GM21528 (cell line): ENCODE measurements around the gene PSMD9.
"Not testable (repeated sequence)": the region's sequence is repeated elsewhere in the genome, so short reads cannot be mapped to it uniquely, and the experiment has no call there.

Experiments used
- ATAC-seq: cut with Tn5 transposase; IDR thresholded peaks from one replicate; pipeline ENCODE4 v1.9.1; 2021; ENCODE audit warnings: mild to moderate bottlenecking, moderate library complexity; ENCODE audit not compliant: unreplicated experiment, low FRiP score

PSMD9 gene

DNA sequence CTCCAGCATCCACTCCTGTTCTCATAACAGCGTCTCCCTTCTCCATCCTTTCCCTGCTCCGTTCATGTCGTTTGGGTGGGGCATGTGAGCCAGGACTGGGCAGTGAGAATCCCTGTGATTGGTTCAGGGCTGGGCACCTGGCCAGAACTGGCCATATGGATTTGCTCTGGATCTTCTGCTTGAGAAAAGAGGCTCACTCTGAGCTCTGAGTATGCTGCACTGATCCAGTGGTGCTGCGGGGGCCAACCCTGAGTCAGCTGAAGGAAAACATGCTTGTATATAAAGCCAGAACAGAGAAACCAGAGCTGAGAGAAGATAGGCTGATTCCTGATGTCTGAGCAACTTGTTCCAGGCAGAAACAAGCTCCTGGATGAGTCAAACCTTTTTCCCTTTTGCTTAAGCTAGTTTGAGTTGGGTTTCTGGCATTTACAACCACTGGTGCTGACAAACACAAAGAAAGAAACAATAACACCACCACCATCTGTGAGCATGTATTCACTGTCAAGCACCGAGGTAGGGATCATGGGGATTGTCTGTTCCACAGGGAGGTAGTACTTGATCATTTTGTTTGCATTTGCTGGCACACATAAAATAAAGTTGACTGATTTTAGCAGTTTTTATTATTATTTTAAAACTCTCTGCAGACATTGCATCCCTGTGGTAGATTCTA is 15.9 kb upstream of the PSMD9 start:
- no peak for ATAC-seq

DNA sequence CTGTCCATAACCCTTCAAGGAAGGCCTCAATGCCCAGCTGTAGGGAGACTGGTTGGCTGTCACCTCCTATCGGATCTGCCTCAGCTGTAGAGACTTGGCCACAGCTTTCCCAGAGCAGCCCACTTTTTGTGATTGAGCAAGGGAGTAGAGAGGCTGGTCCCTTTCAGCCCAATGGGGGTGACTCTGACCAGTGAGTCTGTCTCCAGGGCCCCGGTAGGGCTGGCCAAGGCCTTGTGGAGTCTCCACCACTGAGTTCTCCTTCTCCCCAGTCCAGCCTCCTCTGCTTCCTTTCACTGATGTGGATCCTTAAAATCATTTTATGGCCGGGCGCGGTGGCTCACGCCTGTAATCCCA is 15.4 kb upstream of the PSMD9 start:
- ATAC-seq, result no peak

DNA sequence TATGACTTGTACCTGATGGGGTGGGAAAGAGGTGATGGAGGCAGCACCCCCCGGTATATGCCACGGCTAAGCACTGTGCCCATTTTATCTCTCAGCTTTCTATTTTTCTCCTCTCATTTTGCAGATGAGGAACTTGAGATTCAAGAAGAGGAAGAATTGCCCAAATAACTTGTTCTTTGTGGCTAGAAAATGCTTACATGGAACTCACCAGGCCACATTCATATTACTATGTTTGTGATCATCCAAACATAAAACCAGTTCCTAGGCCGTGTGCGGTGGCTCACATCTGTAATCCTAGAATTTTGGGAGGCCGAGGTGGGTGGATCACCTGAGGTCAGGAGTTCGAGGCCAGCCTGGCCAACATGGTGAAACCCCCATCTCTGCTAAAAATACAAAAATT is 14.5 kb upstream of the PSMD9 start:
- no peak for ATAC-seq

DNA sequence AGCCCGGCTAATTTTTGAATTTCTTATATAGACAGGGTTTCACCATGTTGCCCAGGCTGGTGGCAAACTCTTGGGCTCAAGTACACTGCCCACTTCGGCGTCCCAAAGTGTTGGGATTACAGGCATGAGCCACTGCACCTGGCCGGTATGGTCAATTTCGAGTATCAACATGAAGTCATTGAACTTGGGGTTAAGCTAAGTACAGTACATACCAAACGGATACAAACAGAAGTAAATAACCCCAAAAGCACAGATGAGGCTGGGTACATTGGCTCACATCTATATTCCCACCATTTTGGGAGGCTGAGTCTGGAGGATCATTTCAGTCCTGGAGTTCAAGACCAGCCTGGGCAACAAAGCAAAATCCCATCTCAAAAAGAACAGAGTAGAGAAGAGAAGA is 13.0 kb upstream of the PSMD9 start:
- no peak for ATAC-seq

DNA sequence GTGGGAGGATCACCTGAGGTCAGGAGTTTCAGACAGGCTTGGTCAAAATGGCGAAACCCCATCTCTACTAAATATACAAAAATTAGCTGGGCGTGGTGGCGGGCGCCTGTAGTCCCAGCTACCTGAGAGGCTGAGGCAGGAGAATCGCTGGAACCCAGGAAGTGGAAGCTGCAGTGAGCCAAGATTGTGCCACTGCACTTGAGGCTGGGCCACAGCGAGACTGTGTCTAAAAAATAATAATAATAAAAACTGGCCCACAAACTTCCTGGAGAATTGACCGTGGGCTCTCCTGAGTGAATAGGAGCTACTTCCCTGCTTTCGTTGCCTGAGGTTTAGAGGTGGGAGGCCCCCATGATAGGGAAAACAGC is 12.5 kb upstream of the PSMD9 start:
- ATAC-seq, result not testable (repeated sequence)

DNA sequence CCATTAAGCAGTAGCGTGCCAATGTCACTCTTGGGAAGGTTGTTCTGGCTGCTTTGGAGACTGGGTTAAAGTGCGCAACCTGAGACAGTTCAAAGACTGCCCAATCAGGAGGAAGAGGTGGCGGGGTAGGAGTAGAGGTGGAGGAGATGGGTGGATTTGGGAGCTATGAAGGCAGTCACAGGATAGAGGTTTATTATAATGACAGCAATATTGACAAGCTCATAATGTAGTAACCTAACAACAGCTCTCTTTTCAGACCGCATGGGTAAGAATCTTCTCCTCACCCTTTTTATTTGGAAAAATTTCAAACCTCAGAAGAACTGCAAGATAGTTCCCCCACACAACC is 5.3 kb upstream of the PSMD9 start:
- ATAC-seq, result no peak

DNA sequence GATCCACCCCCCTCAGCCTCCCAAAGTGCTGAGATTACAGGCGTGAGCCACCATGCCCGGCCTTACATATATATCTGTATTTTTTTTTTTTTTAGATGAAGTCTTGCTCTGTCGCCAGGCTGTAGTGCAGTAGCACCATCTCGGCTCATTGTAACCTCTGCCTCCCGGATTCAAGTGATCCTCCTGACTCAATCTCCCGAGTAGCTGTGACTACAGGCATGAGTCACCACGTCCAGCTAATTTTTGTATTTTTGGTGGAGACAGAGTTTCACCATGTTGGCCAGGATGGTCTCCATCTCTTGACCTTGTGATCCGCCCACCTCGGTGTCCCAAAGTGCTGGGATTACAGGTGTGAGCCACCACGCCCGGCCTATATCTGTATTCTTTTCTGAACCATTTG is 3.5 kb upstream of the PSMD9 start:
- not testable (repeated sequence) for ATAC-seq

DNA sequence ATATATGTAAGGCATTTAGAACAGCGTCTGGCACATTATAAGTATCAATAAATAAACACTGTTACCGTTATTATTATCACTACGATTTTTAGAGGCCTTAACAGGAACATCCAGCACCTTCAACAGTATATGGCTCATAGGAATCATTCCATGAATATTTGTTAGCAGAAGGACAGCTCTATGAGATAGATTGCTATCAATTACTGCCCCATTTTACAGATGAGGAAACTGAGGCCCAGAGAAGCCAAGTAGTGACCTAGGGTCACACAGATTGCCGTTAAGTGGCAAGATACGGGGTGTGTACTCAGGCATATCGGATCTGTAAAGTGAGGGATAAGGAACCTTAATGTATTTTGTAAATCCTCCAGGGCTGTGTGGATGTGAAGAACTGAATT is 510 bp upstream of the PSMD9 start:
- no peak for ATAC-seq

DNA sequence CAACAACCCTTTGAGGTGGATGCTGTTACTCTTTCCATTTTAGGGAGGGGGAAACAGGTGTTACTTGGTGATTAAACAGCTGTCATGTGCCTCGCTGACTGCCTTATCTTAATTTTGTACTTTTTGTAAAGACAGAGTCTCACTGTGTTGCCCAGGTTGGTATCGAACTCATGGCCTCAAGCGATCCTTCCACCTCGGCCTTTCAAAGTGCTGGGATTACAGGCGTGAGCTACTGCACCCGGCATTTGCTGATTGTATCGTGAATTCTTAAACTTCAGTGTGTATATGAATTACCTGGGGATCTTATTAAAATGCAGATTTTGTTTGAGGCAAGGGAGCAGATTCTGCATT is 659 bp downstream of the PSMD9 start:
- no peak for ATAC-seq

DNA sequence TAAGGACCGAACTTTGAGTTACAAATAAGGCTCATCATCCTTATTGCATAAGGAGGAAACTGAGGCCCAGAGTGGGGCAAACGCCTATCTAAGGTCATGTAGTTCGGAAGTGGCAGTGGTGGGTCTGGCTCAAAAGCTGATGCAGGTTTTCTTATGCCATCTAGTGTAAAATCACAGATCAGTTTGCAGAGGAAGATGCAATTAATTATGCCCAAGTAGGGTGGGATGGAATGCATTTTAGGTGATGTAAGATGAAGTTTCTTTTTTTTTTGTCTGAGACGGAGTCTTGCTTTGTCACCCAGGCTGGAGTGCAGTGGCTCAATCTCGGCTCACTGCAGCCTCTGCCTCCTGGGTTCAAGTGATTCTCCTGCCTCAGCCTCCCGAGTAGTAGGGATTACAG is 1.1 kb downstream of the PSMD9 start:
- not testable (repeated sequence) for ATAC-seq

DNA sequence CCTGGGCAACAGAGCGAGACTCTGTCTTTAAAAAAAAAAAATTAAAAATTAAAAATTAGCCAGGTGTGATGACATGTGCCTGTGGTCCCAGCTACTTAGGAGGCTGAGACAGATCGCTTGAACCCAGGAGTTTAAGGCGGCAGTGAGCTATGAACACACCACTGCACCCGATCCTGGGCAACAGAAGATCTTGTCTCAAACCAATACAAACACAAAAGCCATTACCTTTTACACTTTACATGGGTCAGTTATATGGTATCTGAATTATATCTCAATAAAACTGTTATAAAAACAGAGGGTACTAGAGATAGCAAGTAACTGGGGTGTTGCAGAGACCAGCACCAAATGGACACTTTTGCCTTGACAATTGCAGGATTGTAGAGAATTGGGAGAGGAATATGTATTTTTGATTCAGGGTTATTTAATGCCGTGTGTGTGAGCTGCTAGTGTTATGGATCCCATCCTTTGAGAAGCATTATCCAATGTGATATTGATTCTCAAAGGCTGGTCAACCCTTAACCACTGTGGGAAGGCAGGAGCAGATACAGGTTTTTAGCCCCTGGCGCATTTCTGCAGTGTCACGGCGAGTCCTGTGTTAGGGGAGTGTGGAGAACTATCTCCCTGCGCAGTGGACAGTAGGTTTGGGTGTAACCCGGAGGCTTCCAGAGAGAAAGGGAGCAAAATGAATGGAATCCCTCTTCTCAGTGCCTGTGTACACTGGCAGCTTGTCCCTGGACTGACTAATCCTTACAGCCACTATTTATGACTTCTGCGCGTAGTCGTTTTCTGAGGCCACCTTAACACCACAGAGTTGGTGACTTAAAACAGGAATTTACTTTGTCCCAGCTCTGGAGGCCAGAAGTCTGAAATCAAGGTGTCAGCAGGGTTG is 4.3 kb downstream of the PSMD9 start:
- no peak for ATAC-seq

DNA sequence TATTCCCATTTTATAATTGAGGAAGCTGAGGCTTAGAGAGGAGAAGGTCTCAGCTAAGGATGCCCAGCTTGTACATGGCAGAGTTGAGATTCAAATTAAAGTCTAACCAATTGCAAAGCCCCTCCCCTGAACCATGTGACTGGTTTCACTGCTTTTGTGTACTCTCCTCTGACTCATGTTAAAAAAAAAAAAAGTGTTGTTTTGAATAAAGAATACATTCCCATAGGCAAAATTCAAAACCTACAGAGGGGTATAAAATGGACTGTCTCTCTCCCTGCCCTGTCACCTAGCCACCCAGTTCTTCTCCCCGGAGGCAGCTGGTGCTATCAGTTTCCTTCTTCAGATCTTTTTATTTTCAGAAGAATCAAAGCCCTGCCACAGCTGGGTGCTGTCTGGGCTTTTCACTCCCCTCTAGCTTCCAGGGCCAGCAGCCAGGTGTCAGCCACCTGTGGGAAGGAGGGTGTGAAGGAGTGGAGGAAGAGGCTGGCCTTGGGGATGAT is 5.4 kb downstream of the PSMD9 start:
- ATAC-seq, result no peak

DNA sequence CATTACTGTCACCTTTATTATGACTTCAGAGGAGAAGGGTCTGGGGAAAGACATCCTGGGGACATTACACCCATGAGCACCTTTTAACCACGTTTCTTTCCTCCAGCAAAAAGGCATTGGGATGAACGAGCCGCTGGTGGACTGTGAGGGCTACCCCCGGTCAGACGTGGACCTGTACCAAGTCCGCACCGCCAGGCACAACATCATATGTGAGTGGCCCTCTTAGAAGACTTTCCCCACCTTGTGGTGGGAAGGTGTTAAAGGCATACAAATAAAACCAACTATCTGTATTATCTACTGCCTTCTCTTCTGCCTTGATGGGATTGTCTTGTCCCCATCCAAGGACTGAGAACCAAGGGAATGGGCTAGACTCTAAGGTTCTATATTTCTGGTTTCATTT is 6.0 kb downstream of the PSMD9 start:
- ATAC-seq, result no peak

DNA sequence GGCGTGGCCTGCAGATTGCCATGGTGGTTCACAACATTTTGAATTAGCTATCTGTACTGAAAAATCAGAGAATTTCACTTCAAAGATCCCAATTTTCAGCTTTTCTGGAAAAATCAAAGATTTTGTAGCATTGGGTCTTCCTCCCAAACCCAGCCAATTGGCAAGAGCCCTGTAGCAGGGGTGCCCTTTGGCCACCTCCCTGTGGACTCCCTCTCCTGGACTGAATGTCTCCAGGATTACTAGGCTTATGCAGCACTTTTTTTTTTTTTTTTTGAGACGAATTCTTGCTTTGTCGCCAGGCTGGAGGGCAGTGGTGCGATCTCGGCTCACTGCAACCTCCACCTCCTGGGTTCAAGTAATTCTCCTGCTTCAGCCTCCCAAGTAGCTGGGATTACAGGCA is 9.7 kb downstream of the PSMD9 start:
- no peak for ATAC-seq

DNA sequence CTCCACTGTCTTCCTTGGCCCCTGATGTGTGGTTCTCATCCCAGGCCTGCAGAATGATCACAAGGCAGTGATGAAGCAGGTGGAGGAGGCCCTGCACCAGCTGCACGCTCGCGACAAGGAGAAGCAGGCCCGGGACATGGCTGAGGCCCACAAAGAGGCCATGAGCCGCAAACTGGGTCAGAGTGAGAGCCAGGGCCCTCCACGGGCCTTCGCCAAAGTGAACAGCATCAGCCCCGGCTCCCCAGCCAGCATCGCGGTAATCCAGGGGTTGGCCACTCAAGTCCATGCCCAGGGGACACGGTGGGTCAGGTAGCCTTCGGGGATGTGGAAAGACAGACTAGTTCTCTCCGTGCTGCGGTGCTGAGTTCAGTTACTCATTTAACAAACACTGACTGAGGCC is 11.0 kb downstream of the PSMD9 start:
- ATAC-seq, result no peak

DNA sequence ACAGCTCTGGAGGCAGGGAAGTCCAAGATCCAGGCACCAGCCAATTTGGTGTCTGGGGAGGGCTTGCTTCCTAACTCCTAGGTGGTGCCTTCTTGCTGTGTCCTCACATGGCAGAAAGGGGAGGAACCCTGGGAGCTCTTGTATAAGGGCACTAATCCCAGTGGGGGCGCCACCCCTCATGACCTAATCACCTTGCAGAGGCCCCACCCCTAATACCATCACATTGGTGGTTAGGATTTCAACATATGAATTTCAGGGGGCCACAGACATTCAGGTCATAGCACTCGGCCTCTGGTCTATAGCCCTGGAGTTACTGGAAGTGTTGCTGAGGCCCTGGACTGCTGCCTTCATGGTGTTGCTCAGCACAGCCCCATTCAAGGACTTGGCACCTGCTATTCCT is 14.6 kb downstream of the PSMD9 start:
- ATAC-seq, result no peak

DNA sequence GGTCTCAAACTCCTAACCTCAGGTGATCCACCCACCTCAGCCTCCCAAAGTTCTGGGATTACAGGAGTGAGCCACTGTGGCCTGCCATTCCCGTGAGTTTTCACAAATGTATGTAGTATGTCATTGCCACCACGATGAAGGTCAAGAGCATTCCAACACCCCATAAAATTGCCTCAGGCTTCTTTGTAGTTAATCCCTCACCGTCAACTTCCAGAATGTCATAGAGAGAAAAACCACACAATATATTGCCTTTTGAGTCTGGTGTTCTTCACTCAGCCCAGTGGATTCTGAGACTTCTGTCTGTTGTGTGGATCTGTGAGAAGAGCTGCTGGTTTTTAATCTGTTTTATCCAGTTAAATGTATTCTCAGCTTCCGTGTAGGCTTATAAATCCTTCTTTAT is 17.2 kb downstream of the PSMD9 start:
- no peak for ATAC-seq

DNA sequence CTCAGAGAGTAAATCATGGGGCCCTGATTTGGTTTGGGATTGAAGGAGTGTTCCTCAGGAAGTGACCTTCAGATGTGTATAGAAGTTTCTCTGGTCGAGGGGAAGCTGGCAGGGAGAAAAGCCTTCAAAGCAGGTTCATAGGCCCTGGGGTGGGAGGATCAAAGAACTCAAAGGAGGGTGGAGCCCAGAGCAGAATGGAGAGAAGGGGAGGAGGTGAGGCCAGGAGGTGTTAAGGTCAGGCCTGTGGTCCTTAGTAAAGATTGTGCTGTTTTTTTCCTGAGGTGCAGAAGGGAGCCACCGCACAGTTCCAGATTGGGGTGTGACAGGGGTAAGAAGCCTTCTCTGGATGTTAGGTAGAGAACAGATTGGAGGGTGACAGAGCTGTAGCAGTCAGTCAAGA is 20.1 kb downstream of the PSMD9 start:
- no peak for ATAC-seq

DNA sequence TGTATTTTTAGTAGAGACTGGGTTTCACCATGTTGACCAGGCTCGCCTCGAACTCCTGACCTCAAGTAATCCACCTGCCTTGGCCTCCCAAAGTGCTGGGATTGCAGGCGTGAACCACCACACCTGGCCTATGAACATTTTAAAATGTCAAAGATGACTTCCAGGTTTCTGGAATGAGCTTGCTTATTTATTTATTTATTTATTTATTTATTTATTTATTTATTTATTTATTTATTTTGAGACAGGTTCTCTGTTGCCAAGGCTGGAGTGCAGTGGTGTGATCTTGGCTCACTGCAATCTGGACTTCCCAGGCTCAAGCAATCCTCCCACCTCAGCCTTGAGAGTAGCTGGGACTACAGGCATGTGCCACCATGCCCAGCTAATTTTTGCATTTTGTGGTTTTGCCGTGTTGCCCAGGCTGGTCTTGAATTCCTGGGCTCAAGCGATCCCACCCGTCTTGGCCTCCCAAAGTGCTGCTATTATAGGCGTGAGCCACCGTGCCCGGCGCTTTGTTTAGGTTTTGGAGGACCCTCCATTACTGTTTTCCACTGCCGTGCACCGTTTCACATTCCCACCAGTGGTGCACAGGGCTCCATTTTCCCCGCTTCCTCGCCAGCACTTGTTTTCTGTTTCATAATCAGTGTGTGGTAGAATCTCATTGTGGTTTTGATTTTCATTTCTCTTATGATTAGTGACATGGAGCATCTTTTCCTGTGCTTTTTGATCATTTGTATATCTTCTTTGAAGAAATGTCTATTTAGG is 23.4 kb downstream of the PSMD9 start:
- ATAC-seq, result no peak

DNA sequence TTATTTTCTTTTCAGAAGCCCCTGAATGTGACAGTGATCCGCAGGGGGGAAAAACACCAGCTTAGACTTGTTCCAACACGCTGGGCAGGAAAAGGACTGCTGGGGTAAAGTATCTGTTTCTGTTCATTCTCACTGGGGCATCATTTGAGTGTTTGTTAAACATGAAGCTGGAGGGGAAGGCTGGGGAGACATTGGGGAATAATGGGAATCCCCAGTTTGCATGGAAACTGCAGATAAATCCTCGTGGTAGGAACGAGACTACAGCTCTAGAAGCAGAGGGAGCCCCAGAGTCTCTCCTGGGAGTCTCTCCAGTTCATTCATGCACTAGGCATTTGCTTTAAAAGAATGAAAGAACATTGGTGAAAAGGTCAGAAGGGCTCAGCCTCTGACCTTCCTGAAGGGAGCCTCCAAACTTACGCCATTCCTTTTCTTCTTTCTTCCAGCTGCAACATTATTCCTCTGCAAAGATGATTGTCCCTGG is 27.3 kb downstream of the PSMD9 start:
- no peak for ATAC-seq

DNA sequence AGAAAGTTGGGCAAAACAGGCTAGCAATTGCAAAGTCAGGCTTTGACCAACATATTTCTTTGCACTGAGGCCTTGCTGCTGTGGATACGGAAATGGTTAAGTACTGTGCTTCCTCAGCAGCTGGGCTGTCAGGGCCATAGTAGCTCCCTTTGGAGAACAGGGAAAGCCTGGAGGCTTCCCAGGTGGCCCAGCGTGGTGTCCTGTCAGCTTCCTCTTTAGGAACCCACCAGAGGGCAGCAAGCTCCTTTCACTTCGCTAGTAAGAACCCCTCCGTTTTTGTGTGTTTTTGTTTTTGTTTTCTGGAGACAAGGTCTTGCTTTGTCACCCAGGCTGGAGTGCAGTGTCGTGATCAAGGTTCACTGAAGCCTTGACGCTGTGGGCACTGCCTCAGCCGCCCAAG is 28.1 kb downstream of the PSMD9 start:
- ATAC-seq, result no peak
